MM.1S (cell line): ENCODE results near the gene RIMKLA.
A peak's percentile ranks its signal among the peaks of the same experiment; 100 is the strongest.

Source experiments
- DNase-seq: peaks from one replicate; pipeline ENCODE4 v3.0.0-alpha.2; 2015
- H2AFZ ChIP-seq: fragments of 300-600 bp; sonication (generic); 2 replicates; pipeline ENCODE4 v1.6.0; 2016; ENCODE audit warnings: antibody characterized with exemption, low read length
- H3F3A ChIP-seq: fragments of 300-600 bp; sonication (generic); 2 replicates; pipeline ENCODE4 v1.6.1; 2016; ENCODE audit warnings: mild to moderate bottlenecking, antibody characterized with exemption, low read length, moderate library complexity, mixed read lengths; ENCODE audit not compliant: insufficient read depth
- H3K27ac ChIP-seq: fragments of 300-600 bp; sonication (generic); 2 replicates; pipeline ENCODE4 v1.5.1; 2016; ENCODE audit warnings: mild to moderate bottlenecking, low read length
- H3K27me3 ChIP-seq: fragments of 300-600 bp; sonication (generic); replicated peaks from 2 replicates; pipeline ENCODE4 v1.6.0; 2016; ENCODE audit warnings: low read length; ENCODE audit not compliant: insufficient read depth
- H3K36me3 ChIP-seq: fragments of 300-600 bp; sonication (generic); replicated peaks from 2 replicates; pipeline ENCODE4 v1.6.1; 2016; ENCODE audit warnings: mild to moderate bottlenecking, low read length, mixed read lengths; ENCODE audit not compliant: insufficient read depth
- H3K4me1 ChIP-seq: fragments of 300-600 bp; sonication (generic); 2 replicates; pipeline ENCODE4 v1.6.1; 2016; ENCODE audit warnings: low read length, mixed read lengths
- H3K4me2 ChIP-seq: fragments of 300-600 bp; sonication (generic); 2 replicates; pipeline ENCODE4 v1.6.0; 2016; ENCODE audit warnings: low read depth, low read length
- H3K4me3 ChIP-seq: fragments of 300-600 bp; sonication (generic); 2 replicates; pipeline ENCODE4 v1.5.1; 2016; ENCODE audit warnings: low read length, mixed read lengths
- H3K79me2 ChIP-seq: fragments of 300-600 bp; sonication (generic); 2 replicates; pipeline ENCODE4 v1.6.1; 2016; ENCODE audit warnings: mixed run types, low read length, mixed read lengths
- H3K9ac ChIP-seq: fragments of 300-600 bp; sonication (generic); 2 replicates; pipeline ENCODE4 v1.6.1; 2016; ENCODE audit warnings: low read length, mixed read lengths
- H3K9me2 ChIP-seq: fragments of 300-600 bp; sonication (generic); replicated peaks from 2 replicates; pipeline ENCODE4 v1.6.1; 2016; ENCODE audit warnings: mild to moderate bottlenecking, low read length, mixed read lengths; ENCODE audit not compliant: insufficient read depth
- H3K9me3 ChIP-seq: fragments of 300-600 bp; sonication (generic); replicated peaks from 2 replicates; pipeline ENCODE4 v1.6.1; 2016; ENCODE audit warnings: mild to moderate bottlenecking, low read length, mixed read lengths; ENCODE audit not compliant: insufficient read depth
- H4K20me1 ChIP-seq: fragments of 300-600 bp; sonication (generic); 2 replicates; pipeline ENCODE4 v1.6.1; 2016; ENCODE audit warnings: mild to moderate bottlenecking, low read length, moderate library complexity, mixed read lengths; ENCODE audit not compliant: insufficient read depth
- CTCF ChIP-seq: fragments of 300-600 bp; sonication (generic); IDR thresholded peaks from 2 replicates; pipeline ENCODE4 v1.5.1; 2016; ENCODE audit warnings: antibody characterized with exemption, low read length, mixed read lengths
- EZH2 ChIP-seq: fragments of 300-600 bp; sonication (generic); optimal IDR thresholded peaks from 2 replicates; pipeline ENCODE3; 2017; ENCODE audit warnings: low read depth, mild to moderate bottlenecking, antibody characterized with exemption, low read length, mixed read lengths
- EZH2phosphoT487 ChIP-seq: fragments of 300-600 bp; sonication (generic); IDR thresholded peaks from 2 replicates; pipeline ENCODE4 v1.6.1; 2018; ENCODE audit warnings: antibody characterized with exemption, low read length

RIMKLA gene

GRCh38 chr1:42380586-42381279 lies at the start of gene RIMKLA:
TSS of gene RIMKLA (plus strand) at chr1:42380792. CDS start at chr1:42380935, 143 bp downstream.
- Histone ChIP-seq H3K79me2 (no peaks in the 10 kb centered on the region), H3K4me1 (no peaks in the 10 kb centered on the region), H3K9ac (no peak within 1 kb of the TSS), H4K20me1 (no peaks in the 10 kb centered on the region), H3K9me3 (no peaks in the 10 kb centered on the region), H3K9me2 (no peaks in the 10 kb centered on the region), H3K27me3 (peaks cover 10% of the 10 kb centered on the region), H3K4me2 (peak within 1 kb of the TSS; percentile 97), H3F3A (no peaks in the 10 kb centered on the region), H3K27ac (no peak within 1 kb of the TSS), H3K36me3 (no peaks in the 10 kb centered on the region), H3K4me3 (peak within 1 kb of the TSS; percentile 69), H2AFZ (peak within 1 kb of the TSS; percentile 75)
- TF ChIP-seq CTCF, result no peak
- TF ChIP-seq EZH2, result no peak
- no peak for TF ChIP-seq EZH2phosphoT487
- DNase-seq, result peak; percentile 50

- Histone ChIP-seq H3K9ac (no peak overlapping the region), H2AFZ (no peak overlapping the region), H3K79me2 (peaks cover 71% of the 10 kb centered on the region), H3K4me3 (no peak overlapping the region), H3K27me3 (no peaks in the 10 kb centered on the region), H3K27ac (no peak overlapping the region), H3F3A (peaks cover 5% of the 10 kb centered on the region; the same call in 1 of the 2 replicates), H3K36me3 (no peaks in the 10 kb centered on the region), H3K9me3 (no peaks in the 10 kb centered on the region), H3K4me1 (peaks cover 8% of the 10 kb centered on the region; the same call in 1 of the 2 replicates), H3K4me2 (no peak overlapping the region; the same call in 1 of the 2 replicates), H4K20me1 (peaks cover 20% of the 10 kb centered on the region), H3K9me2 (no peaks in the 10 kb centered on the region)
- no peak for TF ChIP-seq EZH2phosphoT487
- no peak for TF ChIP-seq EZH2
- DNase-seq, result no peak
Measured at GRCh38 chr1:42332877-42333276, 47.7 kb upstream of the RIMKLA start.

- no peak for DNase-seq
- Histone ChIP-seq H3K4me1 (peaks cover 8% of the 10 kb centered on the region; the same call in 1 of the 2 replicates), H4K20me1 (peaks cover 17% of the 10 kb centered on the region), H3K27me3 (no peaks in the 10 kb centered on the region), H3K79me2 (peaks cover 62% of the 10 kb centered on the region), H2AFZ (no peak overlapping the region), H3K27ac (peak overlapping the region; percentile 23; the same call in 1 of the 2 replicates), H3K9me3 (no peaks in the 10 kb centered on the region), H3K9ac (peak overlapping the region; percentile 75), H3K4me3 (peak overlapping the region; percentile 95), H3K9me2 (no peaks in the 10 kb centered on the region), H3K4me2 (peak overlapping the region; percentile 77), H3K36me3 (no peaks in the 10 kb centered on the region), H3F3A (peaks cover 5% of the 10 kb centered on the region; the same call in 1 of the 2 replicates)
- TF ChIP-seq CTCF (no peak), EZH2 (no peak), EZH2phosphoT487 (no peak)
Measured at GRCh38 chr1:42333662-42334239, 46.8 kb upstream of the RIMKLA start.
